K562 (cell line): Measurements from ENCODE around the gene PHOSPHO1. TPM values are rescaled to one million over a fixed set of nuclear protein-coding genes. Genes with fewer than 3 reads are reported as not detected.

ENCODE experiments used
- ARHGAP35 ChIP-seq: fragments of 450-650 bp; IDR thresholded peaks from 2 replicates; pipeline ENCODE4 v1.6.1; 2018; ENCODE audit not compliant: partially characterized antibody
- ARID4B ChIP-seq: sonication (generic); formaldehyde crosslinking; IDR thresholded peaks from 2 replicates; pipeline ENCODE4 v1.8.0; 2022; ENCODE audit warnings: mild to moderate bottlenecking, missing genetic modification reagents
- CEBPB ChIP-seq: fragments of 450-650 bp; IDR thresholded peaks from 2 replicates; pipeline ENCODE4 v1.6.1; 2016; ENCODE audit warnings: missing genetic modification characterization, missing compliant biosample characterization
- DACH1 ChIP-seq: fragments of 450-650 bp; IDR thresholded peaks from 2 replicates; pipeline ENCODE4 v1.6.1; 2018; ENCODE audit not compliant: partially characterized antibody
- DMBX1 ChIP-seq: fragments of 250-450 bp; sonication (Bioruptor Pico); IDR thresholded peaks from 2 replicates; pipeline ENCODE4 v1.8.0; 2022; ENCODE audit warnings: inconsistent platforms, mild to moderate bottlenecking, moderate library complexity, borderline replicate concordance
- E2F4 ChIP-seq: sonication (generic); formaldehyde crosslinking; IDR thresholded peaks from 2 replicates; pipeline ENCODE4 v1.8.0; 2022; ENCODE audit warnings: mild to moderate bottlenecking, low read depth, missing genetic modification reagents
- KHSRP ChIP-seq: fragments of 450-650 bp; IDR thresholded peaks from 2 replicates; pipeline ENCODE4 v1.6.1; 2017
- NCOR1 ChIP-seq: fragments of 450-650 bp; IDR thresholded peaks from 2 replicates; pipeline ENCODE4 v1.6.1; 2016; ENCODE audit warnings: mild to moderate bottlenecking, moderate library complexity
- RUNX1 ChIP-seq: sonication (generic); IDR thresholded peaks from 2 replicates; pipeline ENCODE4 v1.6.1; 2016; ENCODE audit warnings: antibody characterized with exemption, low read depth
- SMARCA4 ChIP-seq: fragments of 450-650 bp; IDR thresholded peaks from 2 replicates; pipeline ENCODE4 v1.6.1; 2016
- SRSF3 ChIP-seq: fragments of 200-400 bp; formaldehyde crosslinking; IDR thresholded peaks from 2 replicates; pipeline ENCODE4 v1.6.1; 2016; ENCODE audit warnings: mild to moderate bottlenecking, low read length, moderate library complexity; ENCODE audit not compliant: insufficient read depth
- TRIM25 ChIP-seq: fragments of 450-650 bp; IDR thresholded peaks from 2 replicates; pipeline ENCODE4 v1.7.0; 2016; ENCODE audit warnings: borderline replicate concordance
- VEZF1 ChIP-seq: fragments of 200-800 bp; sonication (Bioruptor generic); IDR thresholded peaks from 2 replicates; pipeline ENCODE4 v1.6.1; 2017; ENCODE audit warnings: missing genetic modification characterization, missing compliant biosample characterization
- ZFP91 ChIP-seq: sonication (generic); formaldehyde crosslinking; IDR thresholded peaks from 2 replicates; pipeline ENCODE4 v1.8.0; 2022; ENCODE audit warnings: mild to moderate bottlenecking, missing genetic modification reagents
- ZNF431 ChIP-seq: sonication (generic); formaldehyde crosslinking; IDR thresholded peaks from 2 replicates; pipeline ENCODE4 v1.8.0; 2022; ENCODE audit warnings: mild to moderate bottlenecking, missing genetic modification reagents
- polyA plus RNA-seq, 8 experiments: library from polyadenylated mRNA; depleted of rRNA in 4 of 8; stranded (reverse) in 5 of 8; unstranded in 3 of 8; fragments of >200 nt; fragmentation: Nextera tagmentation in 2 of 8; fragmentation: Illumina TruSeq in 1 of 8; extraction: Ambion mirVana in 2 of 8; extraction: Trizol in 1 of 8; gene quantifications; 2 replicates each; pipeline versions ENCODE4 v1.2.1 to v1.2.3, GENCODE V29; 2011 to 2014; ENCODE audit warnings: inconsistent platforms in 1 of 8, missing spikeins in 1 of 8
- total RNA-seq, 7 experiments: library from RNA; depleted of rRNA in 6 of 7; stranded (reverse); fragments of >200 nt in 6 of 7; fragmentation: Illumina TruSeq in 2 of 7; extraction: Trizol in 2 of 7; gene quantifications; 2 replicates each; pipeline versions ENCODE4 v1.2.1 to v1.2.3, GENCODE V29; 2011 to 2021; ENCODE audit warnings: low replicate concordance in 1 of 7
- TF ChIP-seq, protein P1 (sequence below): fragments of 250-450 bp; sonication (Bioruptor Pico); IDR thresholded peaks from 2 replicates; pipeline ENCODE4 v1.5.0; 2022; ENCODE audit warnings: mild to moderate bottlenecking

The PHOSPHO1 gene
- total and polyA plus RNA-seq, 9 of the 15 experiments (the other 6 are each of a cell fraction or from before 2014, with no cell fraction given), result 0.06 to 0.07 TPM; not detected in 7

- no peak for TF ChIP-seq ZFP91 (CRISPR knock-in tag)
- TF ChIP-seq, protein P1, sequence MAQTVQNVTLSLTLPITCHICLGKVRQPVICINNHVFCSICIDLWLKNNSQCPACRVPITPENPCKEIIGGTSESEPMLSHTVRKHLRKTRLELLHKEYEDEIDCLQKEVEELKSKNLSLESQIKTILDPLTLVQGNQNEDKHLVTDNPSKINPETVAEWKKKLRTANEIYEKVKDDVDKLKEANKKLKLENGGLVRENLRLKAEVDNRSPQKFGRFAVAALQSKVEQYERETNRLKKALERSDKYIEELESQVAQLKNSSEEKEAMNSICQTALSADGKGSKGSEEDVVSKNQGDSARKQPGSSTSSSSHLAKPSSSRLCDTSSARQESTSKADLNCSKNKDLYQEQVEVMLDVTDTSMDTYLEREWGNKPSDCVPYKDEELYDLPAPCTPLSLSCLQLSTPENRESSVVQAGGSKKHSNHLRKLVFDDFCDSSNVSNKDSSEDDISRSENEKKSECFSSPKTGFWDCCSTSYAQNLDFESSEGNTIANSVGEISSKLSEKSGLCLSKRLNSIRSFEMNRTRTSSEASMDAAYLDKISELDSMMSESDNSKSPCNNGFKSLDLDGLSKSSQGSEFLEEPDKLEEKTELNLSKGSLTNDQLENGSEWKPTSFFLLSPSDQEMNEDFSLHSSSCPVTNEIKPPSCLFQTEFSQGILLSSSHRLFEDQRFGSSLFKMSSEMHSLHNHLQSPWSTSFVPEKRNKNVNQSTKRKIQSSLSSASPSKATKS (CRISPR knock-in tag), result no peak
- TF ChIP-seq TRIM25, result no peak
- TF ChIP-seq E2F4 (CRISPR knock-in tag), result no peak
- no peak for TF ChIP-seq SRSF3
- no peak for TF ChIP-seq ZNF431 (CRISPR knock-in tag)
- no peak for TF ChIP-seq VEZF1 (CRISPR knock-in tag)
- TF ChIP-seq SMARCA4, result no peak
- TF ChIP-seq CEBPB (tag), result peak; percentile 88
- no peak for TF ChIP-seq KHSRP
- TF ChIP-seq ARID4B (CRISPR knock-in tag), result no peak
- no peak for TF ChIP-seq DMBX1 (CRISPR knock-in tag)
- TF ChIP-seq RUNX1, result no peak
- TF ChIP-seq ARHGAP35, result no peak
- TF ChIP-seq DACH1, result no peak
- no peak for TF ChIP-seq NCOR1
Observed at GRCh38 chr17:49191409-49191916, 39.1 kb downstream of the PHOSPHO1 start (continued).
